Neutrophil (primary cell): ENCODE results near the gene STT3B.

Experiments used
- H3K27ac ChIP-seq: fragments of 200-600 bp; sonication (generic); 2 replicates; pipeline ENCODE4 v1.5.1; 2016; ENCODE audit warnings: mild to moderate bottlenecking, moderate library complexity
- H3K27me3 ChIP-seq: fragments of 200-600 bp; sonication (generic); 2 replicates; pipeline ENCODE4 v1.6.0; 2016; ENCODE audit warnings: mild to moderate bottlenecking
- H3K36me3 ChIP-seq: fragments of 200-600 bp; sonication (generic); 2 replicates; pipeline ENCODE4 v1.5.1; 2017
- H3K4me1 ChIP-seq, 2 experiments: fragments of 200-600 bp in 1 of 2; sonication (generic) in 1 of 2; 1 replicate in 1 of 2; 2 replicates in 1 of 2; pipeline versions ENCODE4 v1.5.1 to v1.6.1; 2013 to 2016; ENCODE audit warnings: low read depth in 1 of 2, low read length in 1 of 2, mild to moderate bottlenecking in 1 of 2, moderate library complexity in 1 of 2; ENCODE audit not compliant: control insufficient read depth in 1 of 2, insufficient read depth in 1 of 2
- H3K4me3 ChIP-seq, 2 experiments: fragments of 200-600 bp in 1 of 2; sonication (generic) in 1 of 2; 1 replicate in 1 of 2; 2 replicates in 1 of 2; pipeline ENCODE4 v1.5.1; 2013 to 2016; ENCODE audit warnings: low read depth in 1 of 2, low read length in 1 of 2, mild to moderate bottlenecking in 1 of 2, moderate library complexity in 1 of 2
- H3K9me3 ChIP-seq: fragments of 200-600 bp; sonication (generic); 2 replicates; pipeline ENCODE4 v1.5.1; 2016
- TF ChIP-seq, protein P1 (sequence below): fragments of 200-600 bp; sonication (generic); IDR thresholded peaks from 2 replicates; pipeline ENCODE4 v1.5.1; 2016; ENCODE audit warnings: antibody characterized with exemption

Gene STT3B

DNA sequence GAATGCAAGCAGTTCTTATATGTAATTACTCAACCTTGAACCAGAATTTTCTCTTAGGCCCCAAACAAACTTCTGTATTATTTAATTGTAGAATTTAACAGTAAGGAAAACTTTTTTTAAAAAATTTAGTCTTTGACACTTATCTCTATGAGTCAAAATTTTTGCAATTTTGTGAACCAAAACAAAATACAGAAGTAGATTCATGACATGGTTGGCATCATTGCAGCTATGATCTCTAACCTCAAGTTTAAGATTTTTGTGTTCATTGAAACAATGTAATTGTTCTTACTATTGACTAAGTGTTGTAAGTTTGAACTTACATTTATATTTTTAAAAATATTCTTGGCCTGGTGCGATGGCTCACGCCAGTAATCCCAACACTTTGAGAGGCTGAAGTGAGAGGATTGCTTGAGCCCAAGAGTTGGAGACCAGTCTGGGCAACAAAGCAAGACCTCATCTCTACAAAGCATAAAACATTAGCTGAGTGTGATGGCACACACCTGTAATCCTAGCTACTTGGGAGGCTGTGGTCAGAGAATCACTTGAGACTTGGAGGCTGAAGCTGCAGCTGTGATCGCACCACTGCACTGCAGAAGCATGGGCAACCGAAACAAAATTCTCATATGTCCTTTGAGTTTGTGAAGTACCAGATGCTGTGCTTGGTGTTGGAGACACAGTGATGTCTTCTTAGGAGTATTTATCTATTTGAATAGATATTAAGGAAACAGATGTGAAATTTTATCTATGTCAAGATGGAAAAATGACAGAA is 39.7 kb downstream of the STT3B start:
- TF ChIP-seq, protein P1, sequence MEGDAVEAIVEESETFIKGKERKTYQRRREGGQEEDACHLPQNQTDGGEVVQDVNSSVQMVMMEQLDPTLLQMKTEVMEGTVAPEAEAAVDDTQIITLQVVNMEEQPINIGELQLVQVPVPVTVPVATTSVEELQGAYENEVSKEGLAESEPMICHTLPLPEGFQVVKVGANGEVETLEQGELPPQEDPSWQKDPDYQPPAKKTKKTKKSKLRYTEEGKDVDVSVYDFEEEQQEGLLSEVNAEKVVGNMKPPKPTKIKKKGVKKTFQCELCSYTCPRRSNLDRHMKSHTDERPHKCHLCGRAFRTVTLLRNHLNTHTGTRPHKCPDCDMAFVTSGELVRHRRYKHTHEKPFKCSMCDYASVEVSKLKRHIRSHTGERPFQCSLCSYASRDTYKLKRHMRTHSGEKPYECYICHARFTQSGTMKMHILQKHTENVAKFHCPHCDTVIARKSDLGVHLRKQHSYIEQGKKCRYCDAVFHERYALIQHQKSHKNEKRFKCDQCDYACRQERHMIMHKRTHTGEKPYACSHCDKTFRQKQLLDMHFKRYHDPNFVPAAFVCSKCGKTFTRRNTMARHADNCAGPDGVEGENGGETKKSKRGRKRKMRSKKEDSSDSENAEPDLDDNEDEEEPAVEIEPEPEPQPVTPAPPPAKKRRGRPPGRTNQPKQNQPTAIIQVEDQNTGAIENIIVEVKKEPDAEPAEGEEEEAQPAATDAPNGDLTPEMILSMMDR = no peak
- H3K9me3 ChIP-seq = no peaks in the 10 kb centered on the region
- H3K4me3 ChIP-seq = no peak overlapping the region
- no peaks in the 10 kb centered on the region for H3K27me3 ChIP-seq
- peaks cover 15 to 19% of the 10 kb centered on the region in 2 experiments for H3K4me1 ChIP-seq
- H3K36me3 ChIP-seq = no peaks in the 10 kb centered on the region
- H3K27ac ChIP-seq = peak overlapping the region; percentile 59

DNA sequence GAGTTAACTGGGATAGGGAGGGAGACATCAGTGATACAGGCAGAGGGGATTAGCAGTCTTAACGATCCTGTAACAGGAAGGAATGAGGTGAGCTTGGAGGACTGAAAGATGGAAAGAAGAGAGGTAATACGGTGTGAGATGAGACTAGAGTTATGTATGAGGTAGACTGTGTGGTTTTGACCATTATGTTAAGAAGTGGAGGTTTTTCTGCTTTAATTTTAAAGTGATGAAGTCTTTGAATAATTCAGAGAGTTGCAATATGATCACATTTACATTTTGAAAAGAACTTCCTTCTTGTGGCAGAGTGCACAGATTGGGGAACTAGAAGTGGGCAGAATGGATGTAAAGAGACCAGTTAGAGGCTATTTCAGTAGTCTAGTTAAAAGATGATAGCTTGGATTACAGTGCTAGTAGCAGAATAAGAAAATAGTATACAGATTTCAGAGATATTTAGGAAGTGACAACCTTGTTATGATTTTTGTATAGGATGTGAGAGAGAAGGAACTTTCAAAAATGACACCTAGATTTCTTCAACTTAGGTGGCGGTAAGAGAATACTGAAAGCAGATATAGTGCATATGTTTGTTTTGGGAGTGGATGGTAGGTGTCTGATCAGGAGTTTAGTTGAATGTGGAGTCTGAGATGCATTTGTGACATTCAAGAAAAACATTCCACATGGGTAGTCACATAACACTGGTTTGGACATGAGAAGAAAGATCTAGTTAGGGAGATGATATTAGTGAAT is 40.5 kb downstream of the STT3B start:
- Histone ChIP-seq H3K36me3 (no peaks in the 10 kb centered on the region), H3K27me3 (no peaks in the 10 kb centered on the region), H3K4me3 (no peak overlapping the region), H3K9me3 (no peaks in the 10 kb centered on the region), H3K4me1 (peaks cover 15 to 19% of the 10 kb centered on the region in 2 experiments), H3K27ac (peak overlapping the region; percentile 59)
- TF ChIP-seq, protein P1 = no peak

DNA sequence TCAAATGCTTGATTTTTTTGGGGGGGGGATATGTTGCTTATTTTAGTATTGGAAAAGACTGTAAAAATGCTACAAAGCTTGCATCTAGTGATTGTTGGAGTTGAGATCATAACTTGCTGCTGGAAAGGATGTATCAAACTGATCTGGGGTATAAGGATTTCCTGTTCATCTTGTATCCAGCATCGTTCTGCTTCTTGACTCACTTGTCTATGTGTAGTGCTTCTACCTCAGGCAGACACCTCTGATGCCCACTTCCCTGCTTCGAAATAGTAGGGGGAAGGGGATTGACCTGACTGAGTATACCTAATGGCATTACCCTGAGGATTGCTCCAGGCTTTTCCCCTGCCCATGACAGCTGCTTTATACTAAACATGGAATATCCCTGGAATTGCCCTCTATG is 42.7 kb downstream of the STT3B start:
- TF ChIP-seq, protein P1 = no peak
- Histone ChIP-seq H3K36me3 (peaks cover 8% of the 10 kb centered on the region), H3K27ac (no peak overlapping the region), H3K4me1 (peaks cover 15 to 19% of the 10 kb centered on the region in 2 experiments), H3K4me3 (no peak overlapping the region), H3K9me3 (no peaks in the 10 kb centered on the region), H3K27me3 (no peaks in the 10 kb centered on the region)

DNA sequence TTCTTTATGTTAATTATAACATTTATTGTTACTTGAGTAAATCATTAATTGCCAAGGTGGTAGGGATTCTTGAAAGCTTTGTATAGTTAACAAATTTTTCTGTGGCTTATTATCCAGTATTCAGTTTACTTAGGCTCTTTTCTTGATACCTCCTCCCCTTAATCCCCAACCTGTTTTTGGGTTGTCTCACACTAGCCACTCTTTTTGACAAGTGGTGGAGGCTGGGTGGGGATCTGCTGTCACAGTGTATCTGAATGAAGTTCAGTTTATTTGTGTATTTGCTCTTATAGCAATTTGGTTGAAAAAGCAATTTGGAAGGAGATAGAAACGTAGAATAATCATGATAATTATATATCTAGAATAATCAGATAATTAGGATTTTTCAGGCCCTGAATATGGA is 43.8 kb downstream of the STT3B start:
- Histone ChIP-seq H3K4me1 (peaks cover 16 to 18% of the 10 kb centered on the region in 2 experiments), H3K9me3 (no peaks in the 10 kb centered on the region)

DNA sequence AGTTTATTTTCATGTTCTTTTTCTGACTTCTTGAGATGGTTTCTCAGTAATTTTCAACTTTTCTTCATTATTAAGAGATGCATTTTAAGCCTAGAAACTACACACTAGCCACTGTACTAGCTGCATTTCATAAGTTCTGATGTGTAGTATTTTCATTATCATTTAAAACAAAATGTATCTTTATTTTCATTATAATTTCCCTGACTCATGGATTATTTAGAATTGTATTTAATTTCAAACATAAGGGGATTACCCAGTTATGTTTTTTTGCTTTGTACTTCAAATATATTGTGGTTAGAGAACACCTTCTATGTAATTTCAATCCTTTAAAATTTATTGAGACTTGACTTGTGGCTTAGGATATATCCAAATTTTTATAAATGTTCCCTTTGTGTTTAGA is 44.5 kb downstream of the STT3B start:
- Histone ChIP-seq H3K9me3 (no peaks in the 10 kb centered on the region), H3K4me1 (peaks cover 18 to 21% of the 10 kb centered on the region in 2 experiments)
- TF ChIP-seq, protein P1 = no peak

More for the DNA sequence above, 43.8 kb downstream of the STT3B start:
- Histone ChIP-seq H3K4me3 (no peak overlapping the region), H3K36me3 (peaks cover 10% of the 10 kb centered on the region), H3K27me3 (no peaks in the 10 kb centered on the region), H3K27ac (no peak overlapping the region)
- TF ChIP-seq, protein P1 = no peak

More for the DNA sequence above, 44.5 kb downstream of the STT3B start:
- Histone ChIP-seq H3K4me3 (no peak overlapping the region), H3K27ac (no peak overlapping the region), H3K36me3 (peaks cover 10% of the 10 kb centered on the region), H3K27me3 (no peaks in the 10 kb centered on the region)
